NT2/D1 (cell line): ENCODE data around the gene PRKAG2.

ENCODE experiments used
- DNase-seq: peaks from one replicate; pipeline ENCODE4 v3.0.0-alpha.2; 2011; ENCODE audit warnings: low read depth, low spot score
- H3K27me3 ChIP-seq: 2 replicates; pipeline ENCODE4 v1.6.0; 2011; ENCODE audit warnings: mild to moderate bottlenecking; ENCODE audit not compliant: insufficient read length, insufficient read depth
- H3K36me3 ChIP-seq: 2 replicates; pipeline ENCODE4 v1.6.1; 2011; ENCODE audit warnings: mild to moderate bottlenecking, low read length, mixed read lengths; ENCODE audit not compliant: insufficient read depth, insufficient read length
- H3K4me1 ChIP-seq: 2 replicates; pipeline ENCODE4 v1.5.1; 2011; ENCODE audit not compliant: insufficient read depth, insufficient read length
- H3K4me3 ChIP-seq: 2 replicates; pipeline ENCODE4 v1.5.1; 2011; ENCODE audit warnings: low read depth; ENCODE audit not compliant: insufficient read length
- H3K9ac ChIP-seq: 2 replicates; pipeline ENCODE4 v1.6.0; 2011; ENCODE audit warnings: low read depth; ENCODE audit not compliant: insufficient read length
- H3K9me3 ChIP-seq: 2 replicates; pipeline ENCODE4 v1.5.1; 2011; ENCODE audit warnings: mild to moderate bottlenecking, low read length; ENCODE audit not compliant: insufficient read depth
- SUZ12 ChIP-seq: IDR thresholded peaks from 2 replicates; pipeline ENCODE4 v1.6.1; 2011; ENCODE audit not compliant: insufficient read length, insufficient read depth; ENCODE audit errors: extremely low read depth
- YY1 ChIP-seq: IDR thresholded peaks from 2 replicates; pipeline ENCODE4 v1.6.1; 2011; ENCODE audit not compliant: insufficient read length, insufficient read depth
- ZNF274 ChIP-seq: IDR thresholded peaks from 2 replicates; pipeline ENCODE4 v1.6.1; 2011; ENCODE audit warnings: mild to moderate bottlenecking, low read depth, low read length

The PRKAG2 gene

DNA sequence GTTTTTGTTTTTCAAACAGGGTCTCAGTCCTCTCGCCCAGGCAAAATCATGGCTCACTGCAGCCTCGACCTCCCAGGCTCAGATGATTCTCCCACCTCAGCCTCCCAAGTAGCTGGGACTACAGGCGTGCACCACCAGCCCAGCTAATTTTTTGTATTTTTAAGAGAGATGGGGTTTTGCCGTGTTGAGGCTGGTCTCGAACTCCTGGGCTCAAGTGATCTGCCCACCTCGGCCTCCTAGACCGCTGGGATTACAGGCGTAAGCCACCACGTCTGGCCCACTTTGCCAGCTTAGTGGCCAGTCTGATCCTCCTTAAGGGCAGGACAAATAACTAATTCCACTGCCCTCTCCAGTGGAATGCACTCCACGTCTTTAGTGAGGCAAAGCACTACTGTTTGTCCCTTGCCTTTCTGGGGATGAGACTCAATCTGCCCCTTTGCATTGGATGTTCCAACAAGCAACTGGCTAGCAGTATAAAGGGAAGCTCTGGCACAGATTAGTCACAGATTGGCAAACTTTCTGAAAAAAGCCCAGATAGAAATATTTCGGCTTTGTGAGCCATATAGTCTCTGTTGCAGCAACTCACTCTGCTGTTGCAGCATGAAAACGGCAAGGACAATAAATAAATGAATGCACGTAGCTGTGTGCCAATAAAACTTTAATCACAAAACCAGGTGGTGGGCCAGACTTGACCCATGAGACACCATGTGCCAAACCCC, 213.4 kb downstream of the PRKAG2 start:
- H3K4me1 ChIP-seq: no peaks in the 10 kb centered on the region
- no peaks in the 10 kb centered on the region for H3K9me3 ChIP-seq
- DNase-seq: no peak
- no peak overlapping the region for H3K9ac ChIP-seq
- no peak overlapping the region for H3K4me3 ChIP-seq
- no peaks in the 10 kb centered on the region for H3K27me3 ChIP-seq
- H3K36me3 ChIP-seq: no peaks in the 10 kb centered on the region
- TF ChIP-seq SUZ12: no peak
- no peak for TF ChIP-seq ZNF274
- TF ChIP-seq YY1: no peak

DNA sequence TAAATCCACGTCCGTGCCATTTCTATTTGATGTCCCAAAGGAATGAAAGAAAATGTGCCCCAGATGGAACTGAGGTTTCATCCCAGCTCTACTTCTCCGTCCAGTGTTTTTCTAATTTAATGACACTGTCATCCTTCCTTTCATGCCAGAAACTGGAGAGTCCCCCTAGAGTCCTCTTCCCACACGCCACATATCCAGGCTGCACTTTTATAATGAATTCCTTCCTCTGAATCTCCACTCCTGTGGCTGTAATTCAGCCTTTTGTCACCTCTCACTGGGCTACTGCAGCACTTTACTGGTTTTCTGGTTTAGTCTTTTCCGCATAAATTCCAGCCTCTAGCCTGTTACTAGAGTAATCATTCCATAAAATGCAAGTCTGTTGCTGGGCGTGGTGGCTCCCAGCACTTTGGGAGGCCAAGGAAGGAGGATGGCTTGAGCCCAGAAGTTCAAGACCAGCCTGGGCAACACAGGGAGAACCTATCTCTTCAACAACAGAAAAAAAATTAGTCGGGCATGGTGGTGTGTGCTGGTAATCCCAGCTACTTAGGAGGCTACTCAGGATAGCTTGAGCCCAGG, 214.6 kb downstream of the PRKAG2 start:
- Histone ChIP-seq H3K36me3 (no peaks in the 10 kb centered on the region), H3K9me3 (no peaks in the 10 kb centered on the region), H3K27me3 (no peaks in the 10 kb centered on the region), H3K4me1 (no peaks in the 10 kb centered on the region), H3K9ac (no peak overlapping the region), H3K4me3 (no peak overlapping the region)
- TF ChIP-seq SUZ12 (no peak), ZNF274 (no peak), YY1 (no peak)
- no peak for DNase-seq

DNA sequence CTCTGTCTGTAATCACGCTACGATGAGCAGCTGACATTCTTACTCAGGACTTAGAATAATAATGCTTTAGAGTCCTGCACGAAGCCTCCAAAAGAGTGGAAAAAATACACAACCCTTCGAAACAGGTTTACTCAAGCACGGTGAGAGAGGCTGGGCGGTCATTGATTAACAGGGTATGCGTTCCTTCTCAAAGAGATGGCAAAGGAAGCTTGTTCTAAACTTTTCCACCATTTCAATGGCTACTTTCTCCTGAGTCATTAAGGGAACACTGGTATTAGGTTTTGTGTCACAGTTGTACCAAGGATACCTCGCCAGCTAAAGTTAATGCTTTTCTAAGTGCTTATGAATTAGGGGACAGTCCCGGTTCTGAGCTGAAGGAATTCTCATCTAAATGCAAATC, 215.3 kb downstream of the PRKAG2 start:
- no peaks in the 10 kb centered on the region for H3K27me3 ChIP-seq
- no peaks in the 10 kb centered on the region for H3K4me1 ChIP-seq
- H3K4me3 ChIP-seq: no peak overlapping the region
- no peak for TF ChIP-seq SUZ12
- TF ChIP-seq ZNF274: no peak
- TF ChIP-seq YY1: no peak
- H3K36me3 ChIP-seq: no peaks in the 10 kb centered on the region
- no peaks in the 10 kb centered on the region for H3K9me3 ChIP-seq
- DNase-seq: no peak
- H3K9ac ChIP-seq: no peak overlapping the region

DNA sequence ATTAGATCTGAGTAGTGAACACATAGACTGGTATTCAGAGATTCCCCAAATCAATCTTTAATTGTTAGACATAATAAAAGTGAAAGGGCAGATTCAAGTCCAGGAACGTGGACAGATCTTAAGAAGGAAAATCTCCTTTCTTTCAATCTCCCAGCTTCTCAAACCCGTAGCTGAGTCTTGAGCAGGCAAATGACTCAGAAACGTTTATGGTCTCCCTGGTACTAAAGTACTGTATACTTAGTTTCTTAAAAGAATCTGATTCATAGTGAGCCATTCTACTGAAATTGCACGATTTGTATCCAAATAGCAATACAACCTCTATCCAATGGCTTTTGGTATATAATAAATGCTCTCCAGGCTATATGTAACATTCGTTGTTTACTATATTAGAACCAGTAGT, 216.8 kb downstream of the PRKAG2 start:
- Histone ChIP-seq H3K27me3 (no peaks in the 10 kb centered on the region), H3K9ac (no peak overlapping the region), H3K4me3 (no peak overlapping the region), H3K4me1 (no peaks in the 10 kb centered on the region), H3K9me3 (no peaks in the 10 kb centered on the region), H3K36me3 (no peaks in the 10 kb centered on the region)
- no peak for DNase-seq
- TF ChIP-seq ZNF274 (no peak), YY1 (no peak), SUZ12 (no peak)

DNA sequence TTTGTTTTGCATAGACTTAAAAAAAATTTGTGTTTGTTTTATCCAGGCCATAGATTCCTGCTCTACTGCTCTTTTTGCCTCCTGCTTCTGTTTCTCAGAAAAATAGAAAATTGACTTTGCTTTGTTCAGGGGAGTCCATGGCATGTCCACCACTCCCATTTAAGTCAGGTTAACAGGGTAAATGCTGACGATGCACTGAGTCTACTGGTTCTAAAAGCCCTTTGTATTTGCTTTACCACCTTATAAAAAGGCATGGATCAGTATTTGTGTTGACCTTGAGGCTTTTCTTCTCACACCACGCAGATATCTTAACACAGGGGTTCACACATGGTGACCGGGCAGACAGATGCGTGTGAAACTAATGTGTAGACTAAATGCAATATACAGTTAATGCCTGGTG, 217.7 kb downstream of the PRKAG2 start:
- Histone ChIP-seq H3K4me3 (no peak overlapping the region), H3K27me3 (no peaks in the 10 kb centered on the region), H3K36me3 (no peaks in the 10 kb centered on the region), H3K9me3 (no peaks in the 10 kb centered on the region), H3K4me1 (no peaks in the 10 kb centered on the region), H3K9ac (no peak overlapping the region)
- DNase-seq: no peak
- TF ChIP-seq YY1: no peak
- TF ChIP-seq ZNF274: no peak
- TF ChIP-seq SUZ12: no peak

DNA sequence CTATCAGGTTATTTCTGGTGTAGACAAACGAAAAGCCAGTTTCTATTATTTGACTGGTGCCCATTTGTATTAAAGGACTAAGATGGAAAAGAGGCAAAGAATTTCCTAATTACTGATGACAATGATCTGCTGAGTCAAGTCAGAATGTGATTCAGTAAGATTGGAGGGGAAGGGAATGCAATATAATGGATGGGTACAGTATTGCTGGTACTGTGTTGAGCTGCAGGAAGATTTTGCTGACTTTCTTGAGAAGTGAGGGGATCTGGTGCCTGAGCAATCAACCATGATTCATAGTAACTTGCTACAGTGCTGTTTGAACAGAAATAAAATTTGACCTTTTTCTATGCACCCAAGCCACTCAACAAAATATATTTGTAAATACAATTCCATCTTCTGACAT, 218.1 kb downstream of the PRKAG2 start:
- Histone ChIP-seq H3K36me3 (no peaks in the 10 kb centered on the region), H3K4me1 (no peaks in the 10 kb centered on the region), H3K27me3 (no peaks in the 10 kb centered on the region), H3K4me3 (no peak overlapping the region), H3K9ac (no peak overlapping the region), H3K9me3 (no peaks in the 10 kb centered on the region)
- no peak for DNase-seq
- TF ChIP-seq SUZ12 (no peak), ZNF274 (no peak), YY1 (no peak)

DNA sequence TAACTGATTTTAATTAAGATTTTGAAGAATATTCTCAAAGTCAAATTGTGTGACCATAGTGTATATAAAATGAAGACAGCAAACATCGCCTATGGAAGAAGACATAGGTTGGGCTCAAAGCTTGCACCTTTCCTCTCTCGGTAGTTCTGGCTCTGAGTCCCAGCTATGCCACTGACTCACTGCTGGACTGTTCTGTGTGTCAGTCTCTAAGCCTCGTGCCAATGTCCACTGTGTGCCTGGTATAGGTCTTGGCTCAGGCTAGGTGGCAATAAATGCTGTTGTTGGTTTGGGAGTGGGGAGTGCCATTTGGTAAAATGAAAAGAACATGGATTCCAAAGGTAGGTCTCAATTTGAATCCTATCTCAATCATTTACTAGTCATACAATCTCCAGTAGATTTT, 219.7 kb downstream of the PRKAG2 start:
- Histone ChIP-seq H3K4me3 (no peak overlapping the region), H3K4me1 (no peaks in the 10 kb centered on the region), H3K9ac (no peak overlapping the region), H3K36me3 (no peaks in the 10 kb centered on the region), H3K9me3 (no peaks in the 10 kb centered on the region), H3K27me3 (no peaks in the 10 kb centered on the region)
- TF ChIP-seq YY1: no peak
- TF ChIP-seq ZNF274: no peak
- no peak for TF ChIP-seq SUZ12
- DNase-seq: no peak
